Left ventricle myocardium superior (tissue), 1 donor: ENCODE measurements around the gene SYNPO2L. TPM values are rescaled to one million over a fixed set of nuclear protein-coding genes. Genes with fewer than 3 reads are reported as not detected.

Experiments used
- ATAC-seq: fragments of 200-7000 bp; cut with Tn5 transposase; one replicate; pipeline ENCODE4 v1.9.1; 2020; ENCODE audit warnings: mild to moderate bottlenecking, moderate library complexity
- DNase-seq: peaks from one replicate; pipeline ENCODE4 v3.0.0-alpha.2; 2020
- intact Hi-C: fragments of 100-400 bp; cut with micrococcal nuclease; formaldehyde crosslinking; loops from one replicate; pipeline ENCODE4 v1.11.0; 2022
- total RNA-seq: library from RNA; stranded (reverse); fragmentation: NEBNext Ultra II Directional; extraction: Animal tissue kit (Norgen Biotek cat#: 25700); gene quantifications from one replicate; pipeline ENCODE4 v1.2.1, GENCODE V29; 2021
- donor health status: DM: no; HTN: yes; CAD: no; lungs with severe emphysema.

The SYNPO2L gene
- total RNA-seq, 1 donor from 2014 or later, result 237 TPM

DNA sequence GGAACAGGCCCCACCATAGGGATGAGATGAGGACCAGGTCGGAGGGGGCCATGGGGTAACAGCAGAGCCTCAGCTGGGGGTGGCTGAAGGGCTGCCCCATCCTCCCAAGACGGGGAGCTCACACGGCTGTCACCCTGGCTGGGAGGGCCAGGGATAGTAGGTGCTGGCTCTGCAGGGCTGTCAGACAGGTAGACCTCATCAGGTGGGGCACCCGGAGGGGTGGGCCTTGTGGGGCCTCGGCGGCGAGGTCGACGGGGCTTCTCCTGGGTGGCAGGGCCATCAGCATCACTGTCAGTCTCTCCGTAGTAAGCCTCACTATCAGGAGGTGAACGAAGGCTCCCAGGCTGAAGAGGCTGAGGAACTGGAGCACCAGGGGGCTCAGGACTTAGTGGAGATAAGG is 2.6 kb downstream of the SYNPO2L start:
- intact Hi-C loops, result no loop called here
- DNase-seq (no peak), ATAC-seq (no peak)

DNA sequence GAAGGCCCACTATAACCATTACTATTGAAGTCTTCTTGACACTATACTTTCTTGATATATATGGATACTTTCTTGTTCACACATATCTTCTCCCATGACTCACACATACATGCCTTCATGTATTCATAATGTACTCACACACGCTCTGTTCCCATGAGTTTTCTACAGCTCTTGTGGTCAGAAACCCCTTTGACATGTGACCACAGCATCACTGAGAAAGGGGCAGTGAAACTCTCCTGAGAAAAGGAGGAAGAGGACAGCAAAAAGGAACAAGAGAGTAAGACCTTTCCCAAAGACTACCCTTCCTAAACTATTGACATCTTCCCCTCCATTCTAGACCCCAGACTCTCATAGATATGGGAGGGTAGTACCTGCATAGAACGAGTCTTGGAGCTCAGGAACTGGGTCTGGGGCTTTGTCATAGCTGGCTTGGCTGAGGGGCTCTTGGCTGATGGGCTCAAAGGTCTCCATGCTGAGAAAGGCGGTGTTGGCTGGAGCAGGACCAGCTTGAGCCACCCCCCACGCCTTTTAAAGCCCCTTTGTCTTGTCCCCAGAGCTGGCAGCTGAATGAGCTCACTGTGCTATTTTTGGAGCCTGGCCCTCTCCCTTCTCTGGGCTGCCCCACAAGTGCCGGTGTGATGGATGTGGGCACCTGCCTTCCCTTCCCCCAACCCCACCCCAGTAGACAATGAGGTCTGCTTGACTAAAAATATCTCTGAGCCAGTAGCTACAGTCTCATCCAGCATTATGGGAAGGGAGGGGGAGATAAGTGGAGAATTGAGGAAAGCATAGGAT is 5.1 kb downstream of the SYNPO2L start:
- ATAC-seq (peak; percentile 60), DNase-seq (peak; percentile 80)
- intact Hi-C loops, result no loop called here

DNA sequence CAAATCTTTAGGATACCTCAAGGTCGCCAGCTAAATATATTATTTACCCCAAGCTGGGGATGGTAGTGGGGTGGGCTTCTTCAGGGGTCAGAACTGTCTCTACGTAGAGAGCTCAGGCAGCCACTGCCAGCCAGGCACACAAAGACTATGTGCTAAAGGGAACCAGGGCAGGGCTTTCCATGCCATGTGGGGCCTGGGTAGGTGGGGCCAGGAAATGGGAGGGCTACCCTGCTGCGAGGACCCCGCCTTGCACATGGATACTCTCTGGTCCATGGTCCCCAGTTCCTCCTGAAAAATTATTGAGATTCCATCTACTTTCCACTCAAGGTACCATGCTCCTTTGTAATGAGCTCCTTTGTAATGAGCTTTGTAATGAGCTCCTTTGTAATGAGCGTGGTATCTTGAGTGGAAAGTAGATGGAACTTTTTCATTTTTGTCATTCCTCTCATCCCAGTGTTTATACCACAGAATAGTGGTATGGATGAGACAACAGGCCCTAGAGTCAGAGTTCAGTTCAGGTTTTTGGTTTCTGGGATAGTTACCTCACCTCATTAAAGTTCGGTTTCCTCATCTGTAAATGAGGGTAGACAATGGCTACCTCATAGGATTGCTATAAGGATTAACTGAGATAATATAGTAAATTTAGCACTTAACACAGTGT is 5.8 kb downstream of the SYNPO2L start:
- intact Hi-C loops, result no loop called here
- peak; percentile 12 for ATAC-seq

DNA sequence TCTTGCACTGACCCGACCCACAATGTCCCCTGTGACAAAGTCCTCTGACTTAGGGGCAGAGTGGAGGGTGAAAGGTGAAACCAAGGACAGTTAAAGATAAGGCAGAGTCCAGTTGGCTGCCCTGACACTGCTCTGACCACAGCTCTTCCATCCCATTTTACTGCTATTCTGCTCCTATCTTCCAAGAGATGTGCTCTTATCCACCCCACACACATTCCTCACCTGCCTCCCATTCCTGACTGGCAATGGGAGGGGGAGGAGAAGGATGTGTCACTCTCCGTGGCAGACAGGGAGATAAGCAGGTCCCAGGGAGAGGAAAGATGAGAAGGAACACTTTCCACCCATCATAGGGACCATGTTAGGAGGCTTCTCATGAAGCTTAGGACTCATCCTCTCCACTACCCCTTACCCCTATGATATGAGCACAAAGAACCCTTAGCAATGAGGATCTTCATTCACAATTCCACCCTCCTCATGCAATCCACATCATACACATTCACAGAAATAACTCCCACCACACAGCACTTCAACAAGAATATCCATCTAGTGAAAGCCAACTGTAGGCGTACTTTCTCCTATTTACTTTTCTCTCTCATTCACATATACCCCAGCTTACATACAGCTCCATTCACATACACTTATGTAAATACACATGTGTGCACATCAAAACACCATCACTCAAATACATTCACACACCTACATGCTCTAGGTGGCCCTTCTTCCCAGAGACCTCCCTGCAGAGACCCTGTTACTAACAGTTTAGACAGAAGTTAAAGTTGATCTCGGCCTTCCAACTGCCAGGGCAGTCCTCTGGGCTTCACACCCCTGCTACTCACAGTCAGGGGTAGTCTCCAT is 6.6 kb downstream of the SYNPO2L start:
- intact Hi-C loops, result no loop called here
- peak; percentile 8 for ATAC-seq
- DNase-seq, result no peak

More for the DNA sequence above, 5.8 kb downstream of the SYNPO2L start:
- DNase-seq, result no peak

DNA sequence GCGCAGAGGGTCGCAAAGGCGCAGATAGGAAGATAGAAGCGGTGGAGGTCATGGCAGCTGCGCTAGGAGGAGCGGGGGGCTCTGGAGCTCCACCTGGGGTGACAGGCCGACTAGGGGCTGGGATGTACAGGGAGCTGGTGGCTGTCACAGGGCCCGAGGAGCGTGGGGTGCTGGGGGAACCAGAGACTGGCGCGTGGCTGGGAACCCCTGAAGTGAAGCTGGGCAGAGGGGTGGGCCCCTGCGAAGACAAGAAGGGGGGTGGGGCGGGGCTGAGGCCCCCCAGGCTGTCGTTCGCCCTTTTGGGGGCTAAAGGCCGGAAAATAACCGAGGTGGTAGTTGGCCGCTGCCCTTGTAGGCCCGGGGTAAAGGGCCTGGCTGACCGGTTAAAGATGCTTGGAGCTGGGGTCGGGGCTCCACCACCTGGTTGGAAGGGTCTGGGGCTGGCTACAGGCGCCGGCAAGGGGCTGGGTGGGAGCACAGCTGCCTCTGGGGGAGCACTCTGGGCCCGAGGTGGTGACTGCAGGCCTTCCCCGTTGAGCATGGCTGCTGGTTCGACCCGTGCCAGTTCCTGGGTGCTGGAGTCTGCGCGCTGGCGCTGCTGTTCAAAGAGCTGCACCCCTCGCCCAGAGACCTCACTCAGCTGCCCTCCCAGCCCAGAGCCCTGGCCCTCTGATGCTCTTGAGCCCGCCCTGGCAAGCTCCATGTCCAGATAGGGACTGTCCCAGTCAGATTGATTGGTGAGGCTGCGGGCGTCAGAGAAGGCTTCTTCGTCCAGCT is 7.8 kb downstream of the SYNPO2L start:
- ATAC-seq, result peak; percentile 1
- peak; percentile 67 for DNase-seq
- intact Hi-C loops, result no loop called here

DNA sequence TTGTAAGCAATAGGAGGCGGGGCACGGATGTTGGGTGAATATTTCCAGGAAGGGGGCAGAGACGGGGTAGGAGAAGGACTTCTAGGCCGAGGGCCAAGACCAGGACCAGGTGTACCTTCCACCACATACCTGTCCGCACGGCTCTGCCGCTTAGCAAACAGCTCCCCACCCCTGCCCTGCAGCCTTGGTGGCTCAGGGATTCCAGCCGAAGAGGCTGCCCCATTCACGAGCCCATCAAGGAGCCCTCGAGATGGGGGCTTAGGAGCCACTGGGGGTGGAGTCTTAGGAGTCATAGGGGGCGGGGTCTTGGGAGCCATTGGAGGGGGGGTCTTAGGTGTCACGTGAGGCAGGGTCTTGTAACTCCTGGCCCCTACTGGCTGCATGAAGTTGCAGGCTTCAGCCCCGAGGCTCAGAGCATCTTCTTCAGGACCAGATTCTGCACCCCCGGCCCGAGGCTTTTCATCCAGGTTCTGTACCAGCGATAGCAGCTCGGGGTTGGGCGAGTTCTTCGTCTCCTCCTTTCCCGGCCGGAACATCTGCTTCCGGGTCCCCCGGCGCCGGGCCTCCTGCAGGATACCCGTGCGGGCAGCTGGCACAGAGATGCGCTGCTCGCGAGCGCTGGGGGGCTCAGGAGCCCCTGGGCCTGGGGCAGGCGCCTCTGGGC is 8.5 kb downstream of the SYNPO2L start:
- ATAC-seq, result peak; percentile 8
- intact Hi-C loops, result no loop called here
- peak; percentile 77 for DNase-seq

GRCh38 chr10:73646598-73647041 is 9.2 kb downstream of the SYNPO2L start:
- ATAC-seq (peak; percentile 10), DNase-seq (peak; percentile 50)
- intact Hi-C loops, result no loop called here

GRCh38 chr10:73645251-73645650 is 10.6 kb downstream of the SYNPO2L start:
- peak; percentile 0 for ATAC-seq
- no peak for DNase-seq
- intact Hi-C loops, result loop anchor here (2.0 kb wide), 1 partner anchor 114 kb away; no protein-coding TSS in a partner anchor

GRCh38 chr10:73644767-73645166 is 11.1 kb downstream of the SYNPO2L start:
- intact Hi-C loops, result loop anchor here (2.0 kb wide), 1 partner anchor 114 kb away; no protein-coding TSS in a partner anchor

GRCh38 chr10:73644015-73644743 is 11.7 kb downstream of the SYNPO2L start:
- ATAC-seq (peak; percentile 25), DNase-seq (peak; percentile 47)
- intact Hi-C loops, result loop anchor here (2.0 kb wide), 1 partner anchor 113 kb away; no protein-coding TSS in a partner anchor

More at GRCh38 chr10:73644767-73645166, 11.1 kb downstream of the SYNPO2L start:
- ATAC-seq, result no peak
- DNase-seq, result no peak

GRCh38 chr10:73643362-73643761 is 12.5 kb downstream of the SYNPO2L start:
- ATAC-seq, result no peak
- intact Hi-C loops, result no loop called here
- no peak for DNase-seq

- ATAC-seq, result no peak
These were observed 14.3 kb downstream of the SYNPO2L start, which contains the start of gene MYOZ1 for GRCh38 chr10:73641328-73642060. Gene MYOZ1 (minus strand): TSS chr10:73641474. CDS start chr10:73640017, 1,457 bp downstream.

DNA sequence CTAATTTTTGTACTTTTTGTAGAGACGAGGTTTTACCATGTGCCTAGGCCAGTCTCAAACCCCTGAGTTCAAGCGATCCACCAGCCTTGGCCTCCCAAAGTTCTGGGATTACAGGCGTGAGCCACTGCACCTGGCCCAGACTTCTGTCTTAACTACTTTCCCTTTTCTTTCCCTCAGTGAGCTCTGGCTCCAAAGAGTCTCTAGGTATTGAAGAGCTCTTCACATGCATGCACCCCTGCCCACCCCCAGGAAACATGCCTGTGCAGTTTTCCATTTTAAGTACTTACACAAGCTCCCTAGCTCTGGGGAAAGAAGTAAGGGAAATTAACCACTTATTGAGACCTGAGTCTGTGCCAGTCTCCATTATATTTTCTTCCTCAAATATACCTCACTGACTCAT is 16.5 kb downstream of the SYNPO2L start:
- intact Hi-C loops, result no loop called here
- ATAC-seq (no peak), DNase-seq (no peak)

More at GRCh38 chr10:73641328-73642060, 14.3 kb downstream of the SYNPO2L start, which contains the start of gene MYOZ1:
- no peak for DNase-seq
- intact Hi-C loops, result no loop called here

DNA sequence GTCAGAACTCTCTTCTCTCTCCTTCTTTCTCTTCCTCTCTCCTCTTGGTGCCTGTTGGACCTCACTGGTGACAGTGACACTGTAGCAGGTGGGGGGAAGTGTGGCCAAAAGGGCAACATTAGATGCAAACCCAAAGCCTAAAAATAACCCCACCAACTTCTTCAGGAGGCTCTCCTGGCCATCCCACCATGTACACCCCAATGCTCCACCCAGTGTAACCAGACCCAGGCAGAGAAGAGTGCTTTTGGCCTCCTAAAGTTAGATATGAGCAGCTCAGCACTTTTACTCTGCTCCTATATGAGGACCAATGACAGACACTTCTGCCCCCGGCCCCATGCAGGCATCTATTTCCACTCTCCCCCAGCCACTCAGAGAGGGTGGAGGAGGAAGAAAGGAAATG is 20.0 kb downstream of the SYNPO2L start:
- no peak for ATAC-seq
- no peak for DNase-seq
- intact Hi-C loops, result no loop called here

- DNase-seq, result no peak
These were observed 21.4 kb downstream of the SYNPO2L start for GRCh38 chr10:73634421-73634820.

GRCh38 chr10:73629165-73629564 is 26.7 kb downstream of the SYNPO2L start:
- DNase-seq (no peak), ATAC-seq (no peak)
- intact Hi-C loops, result no loop called here

More at GRCh38 chr10:73634421-73634820, 21.4 kb downstream of the SYNPO2L start:
- intact Hi-C loops, result no loop called here
- ATAC-seq, result no peak

- intact Hi-C loops, result no loop called here
- ATAC-seq, result no peak
- DNase-seq, result no peak
These were observed 27.4 kb downstream of the SYNPO2L start for GRCh38 chr10:73628405-73628804.
